ENCODE data around the gene SV2C. TPM values are rescaled to one million over a fixed set of nuclear protein-coding genes. Genes with fewer than 3 reads are reported as not detected.

SV2C gene
- polyA plus RNA-seq, 1 donor (not counting 4 experiments of a cell fraction or from before 2014, with no cell fraction given) = 0.34 TPM

DNA sequence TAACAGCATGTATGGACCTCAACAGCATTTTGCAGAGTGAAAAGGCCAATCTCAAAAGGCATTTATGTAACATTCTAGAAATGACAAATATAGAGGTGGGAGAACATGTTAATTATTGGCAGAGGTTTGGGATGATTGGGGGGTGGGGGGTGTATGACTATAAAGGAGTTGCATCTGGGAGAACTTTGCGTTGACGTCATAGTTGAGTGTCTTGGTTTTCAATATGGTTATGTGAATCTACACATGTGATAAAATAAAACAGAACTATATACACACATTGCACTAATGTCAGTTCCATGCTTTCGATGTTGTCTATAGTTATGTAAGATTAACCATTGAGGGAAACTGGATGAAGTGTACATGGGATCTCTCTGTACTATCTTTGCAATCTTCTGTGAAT, 139.1 kb downstream of the SV2C start:
- H2AFZ ChIP-seq (ENCODE audit: control insufficient read depth, low read length) = no peak overlapping the region
- dilution Hi-C loops (cut with MboI; ENCODE audit: extremely low pct_ligation_motif_present, low sequenced_read_pairs) = no loop called here
- no peaks in the 10 kb centered on the region for H3K4me1 ChIP-seq (ENCODE audit: control insufficient read depth, extremely low read depth, insufficient read depth, low read length)
- H3K4me3 ChIP-seq (ENCODE audit: control insufficient read depth in 2 of 3, extremely low read depth in 1 of 3, insufficient read depth in 2 of 3, low read depth in 1 of 3, low read length in 3 of 3) = no peak overlapping the region
- H3K27me3 ChIP-seq (ENCODE audit: control insufficient read depth, extremely low read depth, insufficient read depth, low read length) = no peaks in the 10 kb centered on the region
- H3K79me2 ChIP-seq (ENCODE audit: control insufficient read depth, insufficient read depth, low read length) = no peaks in the 10 kb centered on the region
- no peak overlapping the region for H3K27ac ChIP-seq (ENCODE audit: control insufficient read depth, insufficient read depth, low read length)
- DNase-seq (ENCODE audit: low read depth, low spot score) (no peak), FAIRE-seq (no peak)
- H4K20me1 ChIP-seq (ENCODE audit: control insufficient read depth, extremely low read depth, insufficient read depth, low read length) = no peaks in the 10 kb centered on the region
- no peak overlapping the region for H3K4me2 ChIP-seq (ENCODE audit: control insufficient read depth, extremely low read depth, insufficient read depth, low read depth, low read length)
- H3K9ac ChIP-seq (ENCODE audit: control insufficient read depth, extremely low read depth, insufficient read depth, low read length) = no peak overlapping the region
- H3K9me3 ChIP-seq (ENCODE audit: control insufficient read depth, low read depth, low read length) = no peaks in the 10 kb centered on the region
- TF ChIP-seq, protein P1, sequence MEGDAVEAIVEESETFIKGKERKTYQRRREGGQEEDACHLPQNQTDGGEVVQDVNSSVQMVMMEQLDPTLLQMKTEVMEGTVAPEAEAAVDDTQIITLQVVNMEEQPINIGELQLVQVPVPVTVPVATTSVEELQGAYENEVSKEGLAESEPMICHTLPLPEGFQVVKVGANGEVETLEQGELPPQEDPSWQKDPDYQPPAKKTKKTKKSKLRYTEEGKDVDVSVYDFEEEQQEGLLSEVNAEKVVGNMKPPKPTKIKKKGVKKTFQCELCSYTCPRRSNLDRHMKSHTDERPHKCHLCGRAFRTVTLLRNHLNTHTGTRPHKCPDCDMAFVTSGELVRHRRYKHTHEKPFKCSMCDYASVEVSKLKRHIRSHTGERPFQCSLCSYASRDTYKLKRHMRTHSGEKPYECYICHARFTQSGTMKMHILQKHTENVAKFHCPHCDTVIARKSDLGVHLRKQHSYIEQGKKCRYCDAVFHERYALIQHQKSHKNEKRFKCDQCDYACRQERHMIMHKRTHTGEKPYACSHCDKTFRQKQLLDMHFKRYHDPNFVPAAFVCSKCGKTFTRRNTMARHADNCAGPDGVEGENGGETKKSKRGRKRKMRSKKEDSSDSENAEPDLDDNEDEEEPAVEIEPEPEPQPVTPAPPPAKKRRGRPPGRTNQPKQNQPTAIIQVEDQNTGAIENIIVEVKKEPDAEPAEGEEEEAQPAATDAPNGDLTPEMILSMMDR (optimal IDR thresholded peaks at IDR 0.05 in 1 of 3, IDR thresholded peaks at IDR 0.05 in 1 of 3, conservative IDR thresholded peaks at IDR 0.05 in 1 of 3; ENCODE audit: extremely low read depth in 1 of 3, insufficient read depth in 2 of 3, low read length in 3 of 3) = no peak
- no peaks in the 10 kb centered on the region for H3K9me1 ChIP-seq (ENCODE audit: control insufficient read depth, extremely low read depth, insufficient read depth, low read length)
- H3K36me3 ChIP-seq (ENCODE audit: control insufficient read depth in 2 of 2, extremely low read depth in 1 of 2, insufficient read depth in 2 of 2, low read length in 2 of 2) = no peaks in the 10 kb centered on the region

DNA sequence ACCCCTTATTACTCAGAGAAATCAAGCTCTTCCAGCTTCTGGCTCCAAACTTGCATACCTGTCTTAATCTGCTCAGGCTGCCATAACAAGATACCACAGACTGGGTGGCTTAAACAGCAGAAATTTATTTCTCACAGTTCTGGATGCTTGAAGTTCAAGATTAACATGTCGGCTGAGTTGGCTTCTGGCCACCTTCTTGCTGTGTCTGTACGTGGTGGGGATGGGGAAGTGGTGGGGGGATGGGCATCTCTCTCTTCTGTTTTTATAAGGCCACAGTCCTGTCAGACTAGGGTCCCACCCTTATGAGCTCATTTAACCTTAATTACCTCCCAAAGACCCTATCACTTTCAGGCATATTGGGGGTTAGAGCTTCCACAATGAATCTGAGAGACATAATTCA, 140.5 kb downstream of the SV2C start:
- no peak for FAIRE-seq
- H3K36me3 ChIP-seq (ENCODE audit: control insufficient read depth in 2 of 2, extremely low read depth in 1 of 2, insufficient read depth in 2 of 2, low read length in 2 of 2) = no peaks in the 10 kb centered on the region
- H3K9me1 ChIP-seq (ENCODE audit: control insufficient read depth, extremely low read depth, insufficient read depth, low read length) = no peaks in the 10 kb centered on the region
- H3K27ac ChIP-seq (ENCODE audit: control insufficient read depth, insufficient read depth, low read length) = no peak overlapping the region
- no peak overlapping the region for H3K9ac ChIP-seq (ENCODE audit: control insufficient read depth, extremely low read depth, insufficient read depth, low read length)
- no peaks in the 10 kb centered on the region for H4K20me1 ChIP-seq (ENCODE audit: control insufficient read depth, extremely low read depth, insufficient read depth, low read length)
- H3K4me2 ChIP-seq (ENCODE audit: control insufficient read depth, extremely low read depth, insufficient read depth, low read depth, low read length) = no peak overlapping the region
- DNase-seq (ENCODE audit: low read depth, low spot score) = no peak
- no peak overlapping the region for H2AFZ ChIP-seq (ENCODE audit: control insufficient read depth, low read length)
- TF ChIP-seq EZH2 (IDR thresholded peaks at IDR 0.05; ENCODE audit: low read length) = no peak
- TF ChIP-seq, protein P1 (optimal IDR thresholded peaks at IDR 0.05 in 1 of 3, IDR thresholded peaks at IDR 0.05 in 1 of 3, conservative IDR thresholded peaks at IDR 0.05 in 1 of 3; ENCODE audit: extremely low read depth in 1 of 3, insufficient read depth in 2 of 3, low read length in 3 of 3) = no peak
- no peaks in the 10 kb centered on the region for H3K79me2 ChIP-seq (ENCODE audit: control insufficient read depth, insufficient read depth, low read length)
- H3K4me1 ChIP-seq (ENCODE audit: control insufficient read depth, extremely low read depth, insufficient read depth, low read length) = no peaks in the 10 kb centered on the region
- no peak overlapping the region for H3K4me3 ChIP-seq (ENCODE audit: control insufficient read depth in 2 of 3, extremely low read depth in 1 of 3, insufficient read depth in 2 of 3, low read depth in 1 of 3, low read length in 3 of 3)
- dilution Hi-C loops (cut with MboI; ENCODE audit: extremely low pct_ligation_motif_present, low sequenced_read_pairs) = no loop called here
- H3K9me3 ChIP-seq (ENCODE audit: control insufficient read depth, low read depth, low read length) = no peaks in the 10 kb centered on the region
- no peaks in the 10 kb centered on the region for H3K27me3 ChIP-seq (ENCODE audit: control insufficient read depth, extremely low read depth, insufficient read depth, low read length)

All from keratinocyte (primary cell).